M059J (cell line): ENCODE measurements around the gene SLC35D3. TPM values are rescaled to one million over a fixed set of nuclear protein-coding genes. Genes with fewer than 3 reads are reported as not detected.
A peak's percentile ranks its signal among the peaks of the same experiment; 100 is the strongest.
"Not testable (repeated sequence)": the region's sequence is repeated elsewhere in the genome, so short reads cannot be mapped to it uniquely, and the experiment has no call there.

Experiments used
- DNase-seq: peaks from one replicate; pipeline ENCODE4 v3.0.0-alpha.2; 2012; ENCODE audit warnings: low read depth
- total RNA-seq: library from RNA; depleted of rRNA; stranded (reverse); fragments of >200 nt; shearing (Covaris generic); gene quantifications from 2 replicates; pipeline ENCODE4 v1.2.3, GENCODE V29; 2014

Gene SLC35D3
- total RNA-seq, 1 experiment from 2014 or later: not detected

GRCh38 chr6:136923116-136923953, 1.2 kb downstream of the SLC35D3 start:
- DNase-seq: no peak

DNA sequence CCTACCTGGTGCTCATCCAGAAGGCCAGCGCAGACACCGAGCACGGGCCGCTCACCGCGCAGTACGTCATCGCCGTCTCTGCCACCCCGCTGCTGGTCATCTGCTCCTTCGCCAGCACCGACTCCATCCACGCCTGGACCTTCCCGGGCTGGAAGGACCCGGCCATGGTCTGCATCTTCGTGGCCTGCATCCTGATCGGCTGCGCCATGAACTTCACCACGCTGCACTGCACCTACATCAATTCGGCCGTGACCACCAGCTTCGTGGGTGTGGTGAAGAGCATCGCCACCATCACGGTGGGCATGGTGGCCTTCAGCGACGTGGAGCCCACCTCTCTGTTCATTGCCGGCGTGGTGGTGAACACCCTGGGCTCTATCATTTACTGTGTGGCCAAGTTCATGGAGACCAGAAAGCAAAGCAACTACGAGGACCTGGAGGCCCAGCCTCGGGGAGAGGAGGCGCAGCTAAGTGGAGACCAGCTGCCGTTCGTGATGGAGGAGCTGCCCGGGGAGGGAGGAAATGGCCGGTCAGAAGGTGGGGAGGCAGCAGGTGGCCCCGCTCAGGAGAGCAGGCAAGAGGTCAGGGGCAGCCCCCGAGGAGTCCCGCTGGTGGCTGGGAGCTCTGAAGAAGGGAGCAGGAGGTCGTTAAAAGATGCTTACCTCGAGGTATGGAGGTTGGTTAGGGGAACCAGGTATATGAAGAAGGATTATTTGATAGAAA, 2.0 kb downstream of the SLC35D3 start:
- DNase-seq: no peak

GRCh38 chr6:136926383-136926782, 4.3 kb downstream of the SLC35D3 start:
- no peak for DNase-seq

GRCh38 chr6:136927292-136927691, 5.2 kb downstream of the SLC35D3 start:
- DNase-seq: peak; percentile 27

DNA sequence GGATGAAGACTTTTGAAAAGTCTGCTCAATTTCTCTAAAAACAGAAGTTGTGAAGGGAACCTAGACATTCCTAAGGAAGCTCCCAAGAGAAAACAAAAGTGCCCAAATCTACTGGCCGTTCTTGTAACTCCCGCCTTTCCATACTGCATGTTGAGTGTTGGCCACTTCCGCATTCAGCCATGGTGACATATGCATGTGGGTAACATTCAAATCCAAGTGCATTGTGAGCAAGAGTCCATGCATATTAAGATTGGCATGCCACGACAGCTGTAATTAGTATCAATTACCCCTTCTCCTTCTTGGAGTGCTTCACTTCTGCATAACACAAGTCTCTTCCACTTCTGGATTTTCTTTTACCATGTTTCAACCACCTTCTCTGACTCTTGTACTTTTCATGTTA, 8.4 kb downstream of the SLC35D3 start:
- no peak for DNase-seq

DNA sequence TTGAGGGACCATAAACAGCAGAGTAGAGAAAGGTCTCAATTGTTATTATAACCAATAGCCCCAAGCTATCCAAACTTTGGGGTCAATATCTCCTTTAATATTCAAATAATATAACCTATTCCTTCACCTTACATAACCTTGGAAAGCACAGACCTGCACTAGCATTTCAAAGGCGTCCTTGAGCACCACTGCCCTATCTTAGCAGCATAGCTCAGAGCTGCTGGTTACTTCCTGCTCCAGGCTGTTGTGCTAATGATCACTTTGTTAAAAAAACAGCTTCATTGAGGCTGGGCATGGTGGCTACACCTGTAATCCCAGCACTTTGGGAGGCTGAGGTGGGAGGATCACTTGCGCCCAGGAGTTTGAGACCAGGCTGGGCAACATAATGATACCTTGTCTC, 10.5 kb downstream of the SLC35D3 start:
- no peak for DNase-seq

DNA sequence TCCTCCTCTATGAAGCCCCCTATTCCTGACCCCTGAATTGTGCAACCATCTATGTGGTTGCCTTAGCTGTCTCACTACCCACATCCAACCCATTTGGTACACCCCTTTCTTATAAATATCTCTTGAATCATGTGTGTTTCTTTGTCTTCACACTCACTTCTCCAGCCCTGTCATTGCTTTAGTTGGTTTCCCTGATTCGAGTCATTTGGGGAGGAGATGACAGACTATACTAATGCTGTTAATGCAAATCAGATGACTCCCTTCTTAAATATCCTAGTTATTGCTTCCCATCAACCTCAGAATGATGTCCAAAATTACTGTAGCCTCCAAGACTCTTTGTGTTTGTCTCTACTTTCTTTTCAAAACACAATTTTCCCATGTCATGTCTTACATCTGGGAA, 23.0 kb downstream of the SLC35D3 start:
- no peak for DNase-seq

GRCh38 chr6:136945711-136946121, 23.6 kb downstream of the SLC35D3 start:
- no peak for DNase-seq

DNA sequence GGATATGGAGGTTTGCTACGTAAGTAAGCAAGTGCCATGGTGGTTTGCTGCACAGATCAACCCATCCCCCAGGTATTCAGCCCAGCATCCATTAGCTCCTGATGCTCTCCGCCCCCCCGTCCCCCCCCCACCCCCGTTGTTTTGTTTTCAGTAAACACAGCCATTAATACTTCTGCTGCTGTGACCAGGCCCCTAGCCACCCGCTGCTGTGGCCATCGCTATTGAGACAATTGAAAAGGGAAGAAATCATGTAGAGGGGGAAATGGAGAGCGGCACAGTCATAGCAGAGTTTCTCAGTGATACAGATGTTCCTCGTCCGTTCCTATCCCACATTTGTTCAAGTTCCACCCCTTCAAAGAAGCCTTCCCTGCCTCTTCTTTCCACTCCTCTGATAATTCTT, 24.9 kb downstream of the SLC35D3 start:
- DNase-seq: no peak

- DNase-seq: not testable (repeated sequence)
These were observed 27.9 kb downstream of the SLC35D3 start for GRCh38 chr6:136949957-136950356.

DNA sequence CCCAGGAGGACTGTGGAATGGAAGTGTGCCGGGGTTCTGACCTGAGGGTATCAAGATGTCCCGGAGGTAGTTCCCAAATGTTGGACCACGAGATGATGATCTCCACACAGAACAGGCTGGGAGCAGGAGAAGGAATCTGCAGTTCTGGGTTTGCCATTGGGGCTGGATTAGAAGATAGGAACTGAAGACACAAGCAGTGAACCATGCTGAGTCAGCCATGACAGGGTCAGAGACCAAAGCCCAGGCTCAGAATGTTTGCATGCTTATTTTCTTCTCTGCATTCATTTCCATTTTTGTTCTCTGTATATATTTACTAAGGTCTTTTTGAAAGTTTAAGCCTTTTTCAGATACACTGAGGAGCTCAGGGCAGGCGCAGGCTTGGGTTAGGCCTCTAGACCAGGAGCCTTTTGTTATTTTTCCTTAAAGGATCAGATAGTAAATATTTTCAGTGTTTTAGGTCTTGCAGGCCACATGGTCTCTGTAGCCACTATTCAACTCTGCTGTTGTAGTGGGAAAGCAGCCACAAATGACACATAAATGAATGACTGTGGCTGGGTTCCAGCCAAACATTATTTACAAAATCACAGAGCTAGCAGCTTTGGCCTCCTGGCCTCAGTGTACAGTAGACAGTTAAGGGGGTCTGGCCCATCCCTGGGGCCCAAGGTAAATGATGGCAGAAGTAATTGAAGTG, 28.5 kb downstream of the SLC35D3 start:
- DNase-seq: no peak

DNA sequence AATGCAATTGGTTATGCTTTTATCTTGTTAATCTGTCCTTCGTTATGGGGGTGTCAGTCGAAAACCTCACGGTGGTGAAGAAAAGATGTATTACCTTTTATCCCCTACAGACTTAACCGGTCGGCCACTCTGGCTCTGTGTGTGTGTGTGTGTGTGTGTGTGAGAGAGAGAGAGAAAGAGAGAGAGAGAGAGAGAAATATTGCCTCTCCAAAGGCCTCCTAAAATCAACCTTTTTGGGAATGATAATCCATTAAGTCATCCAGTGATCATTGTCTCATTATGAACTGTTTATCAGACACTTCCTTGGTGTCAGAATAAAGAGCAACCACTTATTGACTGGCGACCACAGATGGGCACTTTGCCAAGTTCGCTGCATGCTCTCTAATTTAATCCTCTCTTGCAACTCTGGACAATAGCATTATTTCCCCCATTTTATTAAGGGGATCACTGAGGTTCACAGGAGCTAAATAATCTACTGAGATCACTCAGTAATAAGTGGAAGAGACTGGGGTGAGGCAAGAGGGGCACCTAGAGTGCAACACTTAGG, 30.7 kb downstream of the SLC35D3 start:
- DNase-seq: no peak

DNA sequence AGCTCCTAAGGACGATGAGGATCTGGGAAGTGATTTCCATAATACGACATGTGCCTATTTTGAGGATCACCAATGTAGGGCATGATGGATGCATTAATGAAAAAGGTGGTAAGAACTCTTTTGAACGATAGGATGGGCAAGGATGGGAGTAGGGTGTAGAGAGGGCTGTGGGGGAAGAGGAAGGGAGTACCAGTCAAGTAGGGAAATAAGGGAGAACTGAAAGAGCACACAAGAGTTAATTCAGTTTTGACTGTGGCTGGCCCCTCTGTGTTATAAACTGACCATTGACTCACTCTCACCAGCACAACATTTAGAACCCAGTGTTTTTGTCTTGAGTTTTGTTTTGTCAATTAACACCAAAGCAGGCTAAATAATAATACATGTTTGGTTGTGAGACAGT, 33.0 kb downstream of the SLC35D3 start:
- no peak for DNase-seq

DNA sequence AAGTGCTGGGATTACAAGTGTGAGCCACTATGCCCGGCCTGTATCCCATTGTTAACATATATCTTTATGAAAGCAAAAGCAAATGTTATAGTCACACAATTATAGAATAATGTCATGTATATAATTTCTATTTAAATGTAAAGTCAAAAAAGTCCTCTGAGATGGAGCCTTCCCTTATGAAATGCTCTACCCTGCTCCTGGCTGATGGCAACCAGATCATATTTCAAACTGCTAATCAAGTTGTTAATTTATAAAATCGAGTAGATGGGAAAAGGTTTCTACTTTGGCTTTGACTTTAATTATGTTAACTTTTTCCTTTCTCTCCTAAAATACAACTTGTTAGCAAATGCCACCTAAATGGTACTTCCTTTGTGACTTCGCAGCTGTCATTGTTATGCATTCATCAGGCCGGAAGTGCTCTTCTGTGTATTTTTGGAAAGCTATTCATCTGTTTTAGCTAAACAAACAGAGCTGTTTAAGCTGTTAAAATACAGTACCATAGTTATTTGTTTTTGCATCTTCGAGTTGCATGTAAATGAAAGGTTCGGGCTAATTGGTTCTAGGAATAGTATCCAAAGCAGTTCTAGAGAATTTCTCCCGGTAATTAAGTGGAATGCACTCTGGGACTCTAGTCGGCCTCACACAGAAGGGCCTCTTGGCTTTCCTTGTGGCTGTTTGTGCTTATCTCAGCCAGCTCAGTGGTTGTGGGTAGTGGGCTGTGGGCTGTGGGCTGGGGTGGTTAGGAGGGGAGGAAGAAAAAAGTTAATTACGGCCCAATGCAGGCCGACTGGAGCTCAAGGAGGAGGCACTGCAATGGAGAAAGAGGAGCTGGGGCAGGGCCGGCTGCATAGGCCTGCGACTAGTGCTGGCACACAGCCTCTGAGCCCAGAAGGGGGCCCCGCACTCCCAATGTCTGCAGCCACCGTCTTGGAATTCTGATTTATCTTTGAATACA, 34.8 kb downstream of the SLC35D3 start:
- DNase-seq: no peak

- no peak for DNase-seq
These were observed 36.1 kb downstream of the SLC35D3 start for GRCh38 chr6:136958168-136958567.

- no peak for DNase-seq
These were observed 37.4 kb downstream of the SLC35D3 start for GRCh38 chr6:136959471-136959891.

DNA sequence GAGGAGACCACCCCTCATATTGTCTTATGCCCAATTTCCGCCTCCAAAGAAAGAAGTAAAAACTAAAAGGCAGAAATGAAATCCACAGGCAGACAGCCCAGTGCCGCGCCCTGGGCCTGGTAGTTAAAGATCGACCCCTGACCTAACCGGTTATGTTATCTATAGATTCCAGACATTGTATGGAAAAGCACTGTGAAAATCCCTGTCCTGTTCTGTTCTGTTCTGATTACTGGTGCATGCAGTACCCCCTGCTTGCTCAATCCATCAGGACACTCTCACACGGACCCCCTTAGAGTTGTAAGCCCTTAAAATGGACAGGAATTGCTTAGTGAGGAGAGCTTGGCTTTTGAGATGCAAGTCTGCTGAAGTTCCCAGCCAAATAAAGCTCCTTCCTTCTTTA, 37.8 kb downstream of the SLC35D3 start:
- not testable (repeated sequence) for DNase-seq

DNA sequence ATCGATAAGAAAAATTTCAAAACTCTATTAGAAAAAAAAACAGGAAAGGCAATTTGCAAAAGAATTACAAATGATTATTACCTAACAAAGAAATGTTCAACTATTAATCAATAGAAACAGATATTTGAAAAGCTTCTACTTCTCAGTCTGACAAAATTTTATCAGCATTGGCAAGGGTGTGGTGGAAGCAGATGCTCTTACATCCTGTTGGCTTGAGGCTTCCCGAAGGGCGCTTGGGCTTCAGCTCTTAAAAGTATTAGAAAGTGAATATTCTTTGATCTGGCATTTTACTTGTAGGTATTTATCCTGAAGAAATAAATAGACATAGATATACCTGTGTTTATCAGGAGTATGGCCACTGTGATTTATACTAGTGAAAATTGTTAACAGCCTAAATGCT, 38.7 kb downstream of the SLC35D3 start:
- DNase-seq: no peak

- DNase-seq: no peak
These were observed 39.7 kb downstream of the SLC35D3 start for GRCh38 chr6:136961848-136962247.

DNA sequence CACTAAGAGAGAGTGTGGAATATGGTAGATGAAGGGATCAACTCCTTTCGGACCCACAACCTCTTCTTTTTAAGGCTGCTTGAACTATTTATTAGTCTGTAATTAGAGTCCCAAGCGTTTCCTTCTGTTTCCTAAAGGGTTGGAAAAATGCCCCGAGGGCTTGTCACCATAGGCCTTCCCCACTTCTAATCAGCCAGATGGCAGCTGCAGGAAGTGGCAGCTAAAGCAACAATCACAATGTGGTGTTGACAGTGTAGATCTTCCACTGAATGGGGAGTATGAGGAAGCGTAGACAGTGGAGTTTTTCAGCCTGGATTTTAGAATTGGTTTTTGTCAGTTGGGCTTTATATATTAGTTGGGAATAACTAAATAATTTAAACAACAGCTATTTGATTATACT, 40.6 kb downstream of the SLC35D3 start:
- DNase-seq: peak; percentile 29

- no peak for DNase-seq
These were observed 41.2 kb downstream of the SLC35D3 start for GRCh38 chr6:136963259-136963658.
